Fibroblast of skin of left biceps (primary cell): ENCODE data around the gene ADARB2.

Experiments used
- DNase-seq, 2 experiments: peaks; one replicate each; pipeline ENCODE4 v3.0.0-alpha.2; 2013; ENCODE audit warnings: low read depth in 2 of 2

Gene ADARB2

GRCh38 chr10:1686491-1686749, 50.9 kb downstream of the ADARB2 start:
- no peak for DNase-seq

DNA sequence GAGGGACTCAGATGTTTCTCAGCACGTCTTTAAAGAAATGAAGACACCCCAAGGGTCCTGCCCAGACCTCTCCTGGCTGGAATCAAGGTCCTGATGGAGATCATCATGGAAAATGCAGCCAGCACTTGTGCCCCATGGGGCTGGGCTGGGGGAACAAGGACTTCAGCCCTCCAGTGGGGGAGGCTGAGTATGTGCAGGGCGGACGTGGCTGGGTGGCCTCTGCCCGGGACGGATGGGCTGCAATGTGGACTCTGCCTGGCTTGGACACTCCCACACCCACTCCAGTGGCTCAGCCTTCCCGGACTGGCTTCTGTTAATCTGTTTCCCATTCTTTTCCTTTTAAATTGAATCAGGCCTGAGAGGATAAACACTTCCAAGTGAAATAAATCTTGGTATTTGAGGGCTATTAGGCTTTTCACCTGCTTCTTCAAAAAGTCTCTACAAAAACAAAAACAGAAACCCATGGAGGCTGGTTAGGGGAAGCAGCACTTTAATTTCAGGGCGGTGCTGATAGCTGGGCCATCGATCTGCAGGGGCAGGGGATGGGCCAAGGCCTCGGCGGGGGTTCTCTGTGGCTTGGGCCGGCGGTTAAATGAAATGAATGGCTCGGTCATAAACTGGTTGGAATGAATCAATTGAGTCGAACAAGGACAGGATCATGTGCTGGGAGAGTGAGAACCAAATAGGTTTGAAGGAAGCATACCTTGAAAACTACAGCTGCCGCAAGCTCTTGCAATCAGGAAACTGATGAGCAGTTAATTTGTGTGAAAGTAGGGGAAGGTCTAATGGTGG, 51.4 kb downstream of the ADARB2 start:
- DNase-seq = no peak

DNA sequence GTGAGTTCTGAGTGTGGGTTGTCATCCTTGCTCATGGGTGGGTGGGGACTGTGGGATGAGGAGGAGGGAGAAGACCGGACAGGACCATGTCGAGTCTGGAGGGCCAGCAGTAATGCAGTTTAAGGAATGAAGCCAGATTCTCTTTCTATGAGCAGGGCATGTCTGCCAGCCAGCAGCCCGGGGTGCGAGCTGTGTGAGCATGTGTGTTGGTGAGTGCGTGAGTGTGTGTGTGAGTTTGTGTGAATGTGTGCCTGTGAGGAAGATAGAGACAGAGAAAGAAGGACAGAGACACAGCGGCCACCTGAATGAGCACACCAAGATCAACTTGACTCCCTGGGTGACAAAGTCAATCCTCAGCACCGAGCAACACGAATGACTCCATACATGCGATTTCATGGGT, 52.3 kb downstream of the ADARB2 start:
- no peak for DNase-seq

GRCh38 chr10:1683649-1684048, 53.7 kb downstream of the ADARB2 start:
- DNase-seq = no peak

- no peak for DNase-seq
These were observed 57.3 kb downstream of the ADARB2 start for GRCh38 chr10:1679821-1680650.

GRCh38 chr10:1678084-1678483, 59.2 kb downstream of the ADARB2 start:
- DNase-seq = no peak

DNA sequence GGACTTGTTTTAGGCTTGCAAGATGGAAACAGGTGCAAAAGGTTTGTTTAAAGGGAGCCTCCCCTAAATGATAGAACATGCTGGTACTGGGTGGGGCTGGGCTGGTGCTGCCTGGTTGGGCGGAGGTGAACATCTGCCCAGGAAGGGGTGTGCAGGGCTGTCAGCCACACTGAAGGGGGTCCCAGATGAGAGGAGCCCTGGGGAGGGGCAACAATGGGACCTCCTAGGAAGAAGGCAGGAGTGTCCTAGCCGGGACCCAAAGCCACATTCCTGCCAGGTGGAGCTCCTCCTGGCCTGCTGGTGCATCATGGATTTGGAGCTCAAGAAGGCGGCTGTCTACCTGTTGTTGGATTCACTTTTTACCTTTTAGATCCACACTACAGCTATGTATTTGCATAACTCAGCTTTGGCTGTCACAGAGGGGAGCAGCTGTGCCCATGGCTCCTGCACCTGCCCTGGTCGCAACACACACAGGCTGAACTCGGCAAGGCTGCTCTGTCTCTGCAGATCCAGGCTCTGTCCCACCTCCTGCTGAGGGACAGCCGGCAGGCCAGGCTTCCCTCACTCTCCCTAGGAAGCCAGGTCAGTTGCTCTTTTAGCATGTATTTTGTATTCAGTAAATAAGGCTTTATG, 59.9 kb downstream of the ADARB2 start:
- DNase-seq = no peak

- DNase-seq = no peak
These were observed 62.8 kb downstream of the ADARB2 start for GRCh38 chr10:1674501-1674900.

GRCh38 chr10:1673568-1674345, 63.6 kb downstream of the ADARB2 start:
- DNase-seq = no peak

DNA sequence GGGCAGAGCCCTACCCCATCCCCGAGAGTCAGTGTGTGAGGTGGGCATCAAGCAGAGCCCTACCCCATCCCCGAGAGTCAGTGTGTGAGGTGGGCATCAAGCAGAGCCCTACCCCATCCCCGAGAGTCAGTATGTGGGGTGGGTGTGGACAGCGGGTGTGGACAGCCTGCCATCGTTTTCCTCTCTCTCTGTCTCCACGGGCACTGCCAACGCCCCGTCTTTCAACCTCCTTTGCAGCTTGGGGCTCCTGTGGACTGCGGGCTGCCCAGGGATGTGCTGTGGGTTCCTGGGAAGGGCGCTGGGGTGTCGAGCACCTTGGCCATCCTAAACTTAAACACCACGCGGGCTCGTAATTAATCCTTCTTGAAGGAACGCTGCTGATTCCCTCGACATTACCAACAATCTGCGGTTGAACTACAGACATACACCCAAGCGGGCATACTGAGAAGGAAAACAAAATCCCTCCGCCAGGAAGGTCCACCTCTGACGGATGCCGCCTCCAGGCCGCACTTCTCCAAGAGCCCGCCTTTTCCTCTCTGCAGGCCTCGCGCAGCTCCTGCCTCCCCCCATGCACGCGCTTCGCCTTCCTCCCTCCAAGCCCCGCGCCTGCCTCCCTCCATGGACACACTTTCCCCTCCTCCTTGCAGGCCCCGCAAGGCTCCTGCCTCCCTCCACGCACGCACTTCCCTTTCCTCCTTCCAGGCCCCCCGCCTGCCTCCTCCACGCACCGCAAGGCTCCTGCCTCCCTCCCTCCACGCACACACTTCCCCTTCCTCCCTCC, 65.1 kb downstream of the ADARB2 start:
- DNase-seq = no peak

DNA sequence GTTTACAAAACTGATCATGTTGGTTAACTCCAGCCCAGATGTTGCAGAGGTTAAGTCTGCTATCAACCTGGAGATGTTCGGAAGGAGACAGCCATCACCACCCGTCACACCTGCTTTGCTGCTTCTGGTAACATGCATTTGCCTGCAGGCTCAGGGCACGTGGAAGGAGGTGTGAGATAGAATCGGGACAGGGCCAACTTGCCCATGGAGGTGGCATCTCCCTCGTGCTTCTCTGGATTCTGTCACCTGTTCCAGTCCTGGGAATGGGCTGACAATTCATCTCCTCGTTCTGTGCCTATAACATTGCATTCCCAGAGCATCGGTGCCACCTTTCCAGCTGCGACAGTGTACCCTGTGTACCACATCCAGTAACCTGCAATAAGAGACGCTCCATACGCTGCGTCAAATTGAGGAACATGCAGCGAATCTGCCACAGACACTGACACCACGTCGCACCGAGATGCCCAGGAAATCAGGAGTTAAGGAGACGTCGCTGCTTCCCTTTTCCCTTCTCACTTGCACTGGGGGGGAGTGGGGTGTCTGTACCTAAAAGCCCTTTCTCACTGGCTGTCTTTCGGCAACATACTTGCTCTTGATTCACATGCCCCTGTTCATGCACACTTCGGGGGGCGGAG, 65.8 kb downstream of the ADARB2 start:
- no peak for DNase-seq

DNA sequence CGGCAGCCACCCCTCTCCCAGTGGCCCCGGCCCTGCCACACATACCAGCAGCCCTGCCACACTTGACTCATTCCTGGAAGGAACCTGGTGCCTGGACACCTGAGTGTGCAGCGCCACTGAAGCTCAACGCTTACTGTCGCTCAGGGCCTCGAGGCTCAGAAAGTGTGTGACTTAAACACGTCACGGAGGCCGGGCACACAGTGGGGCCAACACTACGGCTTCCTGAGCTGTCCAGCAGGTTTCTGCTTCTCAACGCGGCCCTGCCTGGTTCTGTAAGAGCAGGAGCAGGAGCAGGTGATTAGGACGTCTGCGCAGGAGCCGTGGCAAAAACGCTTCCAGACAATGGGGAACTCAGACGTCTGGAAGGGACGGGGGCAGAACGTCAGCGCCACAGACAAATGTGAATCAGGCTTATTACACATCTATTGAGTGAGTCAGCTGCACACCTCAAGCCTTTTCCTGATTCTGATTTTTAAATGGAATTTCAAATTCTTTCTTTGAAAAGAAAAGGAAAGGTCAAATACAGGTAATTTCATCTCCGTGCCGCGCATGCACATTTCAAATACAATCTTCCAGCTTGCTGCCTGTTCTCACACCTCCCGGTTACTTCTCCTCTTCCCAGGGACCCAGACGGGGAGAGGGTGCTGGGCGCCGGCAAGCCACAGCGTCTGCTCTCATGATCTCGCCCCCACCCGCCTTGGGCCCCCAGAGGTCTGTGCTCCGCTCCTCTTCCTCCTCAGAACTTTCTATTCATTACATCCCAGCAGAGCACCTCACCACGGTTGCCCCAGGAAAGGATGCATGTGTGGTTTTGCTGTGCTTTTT, 66.6 kb downstream of the ADARB2 start:
- DNase-seq = no peak

DNA sequence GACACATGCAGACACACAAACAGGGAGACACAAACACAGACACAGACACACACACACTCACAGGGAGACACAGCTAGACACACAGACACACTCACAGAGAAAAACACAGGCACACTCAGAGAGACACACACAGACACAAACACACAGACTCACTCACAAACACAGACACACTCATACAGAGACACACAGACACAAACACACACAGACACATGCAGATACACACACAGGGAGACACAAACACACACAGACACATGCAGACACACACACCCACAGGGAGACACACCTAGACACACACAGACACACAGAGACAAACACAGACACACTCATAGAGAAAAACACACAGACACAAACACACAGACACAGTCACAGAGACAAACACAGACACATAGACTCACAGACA, 67.9 kb downstream of the ADARB2 start:
- DNase-seq = no peak

GRCh38 chr10:1668399-1668798, 68.9 kb downstream of the ADARB2 start:
- no peak for DNase-seq

GRCh38 chr10:1667392-1667791, 69.9 kb downstream of the ADARB2 start:
- no peak for DNase-seq

GRCh38 chr10:1666147-1666546, 71.2 kb downstream of the ADARB2 start:
- no peak for DNase-seq

GRCh38 chr10:1665681-1666080, 71.6 kb downstream of the ADARB2 start:
- no peak for DNase-seq

DNA sequence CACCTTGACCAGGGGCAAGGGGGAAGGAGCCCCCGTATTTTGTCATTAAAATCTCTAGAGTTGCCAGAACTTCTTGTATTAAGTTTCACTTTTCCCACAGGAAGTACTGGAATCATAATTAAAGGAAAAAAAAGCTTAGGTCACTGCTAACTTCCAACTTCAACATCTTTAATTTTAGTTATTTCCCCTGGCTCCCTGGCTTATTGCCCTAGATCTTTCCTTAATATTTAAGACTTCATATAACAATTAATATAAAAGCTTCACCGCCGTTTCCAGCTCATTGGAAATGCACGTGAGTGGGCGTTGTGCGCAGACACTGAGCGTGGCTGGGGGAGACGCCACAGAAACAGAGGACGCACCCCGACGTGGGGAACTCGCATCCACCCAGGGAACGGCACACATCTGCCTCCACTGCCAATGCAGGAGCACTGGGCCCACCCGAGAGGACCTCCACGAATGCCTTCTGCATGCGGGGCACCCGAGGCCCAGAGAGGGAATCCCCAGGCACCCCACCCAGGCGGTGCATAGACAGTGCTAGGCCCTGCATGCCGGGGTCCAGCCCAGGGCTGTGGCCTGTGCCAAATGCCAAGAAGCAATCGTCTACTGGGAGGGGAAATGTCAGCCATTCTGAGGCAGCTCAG, 72.2 kb downstream of the ADARB2 start:
- DNase-seq = no peak

DNA sequence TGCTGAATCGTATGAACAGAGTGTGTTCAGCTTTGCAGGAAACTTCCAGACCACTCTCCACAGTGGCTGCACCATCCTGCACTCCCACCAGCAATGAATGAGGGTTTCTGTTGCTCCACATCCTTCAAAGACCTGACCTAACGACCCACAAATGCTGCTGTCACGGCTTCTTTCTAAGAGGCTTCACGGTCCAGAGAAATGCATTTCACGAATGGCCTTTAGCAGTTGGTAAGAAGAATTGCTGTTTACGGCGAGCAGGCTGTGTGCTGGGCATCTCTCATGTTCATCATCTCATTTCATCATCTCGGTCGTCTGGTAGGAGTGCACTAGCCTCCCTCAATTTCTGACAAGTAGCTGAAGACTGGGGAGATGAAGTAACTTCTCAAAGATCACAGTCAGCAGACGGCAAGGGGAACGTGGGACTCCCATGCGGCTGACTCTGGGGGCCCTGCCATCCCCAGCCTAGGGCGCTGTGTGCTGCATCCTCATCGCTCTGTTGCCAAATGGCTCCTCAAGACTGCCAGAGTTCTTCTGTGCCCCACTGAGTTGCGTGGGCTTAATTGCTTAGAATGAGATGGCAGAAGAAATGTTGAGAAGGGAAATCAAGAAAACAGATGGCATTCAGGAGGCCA, 72.9 kb downstream of the ADARB2 start:
- no peak for DNase-seq
